Measurements from ENCODE around the gene OSBPL8.

DNA sequence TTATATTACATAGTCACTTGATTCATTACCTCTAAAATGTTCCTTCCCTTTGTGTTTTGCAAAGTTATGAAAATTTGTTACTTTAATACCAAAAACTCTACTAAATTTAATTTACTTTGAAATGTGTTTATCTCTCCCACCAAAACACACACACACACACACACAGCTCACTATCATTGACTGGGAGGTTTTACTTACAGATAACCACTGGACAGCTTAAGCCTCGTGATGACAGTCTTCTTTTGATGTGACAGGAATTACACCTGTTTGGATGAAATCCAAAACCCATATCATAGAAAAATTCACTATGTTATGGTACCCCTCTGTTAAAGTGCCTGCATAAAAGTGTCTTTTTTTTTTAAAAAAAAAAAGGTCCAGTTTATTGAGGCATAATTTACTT lies 227.0 kb downstream of the OSBPL8 start:
- TF ChIP-seq, protein P1, sequence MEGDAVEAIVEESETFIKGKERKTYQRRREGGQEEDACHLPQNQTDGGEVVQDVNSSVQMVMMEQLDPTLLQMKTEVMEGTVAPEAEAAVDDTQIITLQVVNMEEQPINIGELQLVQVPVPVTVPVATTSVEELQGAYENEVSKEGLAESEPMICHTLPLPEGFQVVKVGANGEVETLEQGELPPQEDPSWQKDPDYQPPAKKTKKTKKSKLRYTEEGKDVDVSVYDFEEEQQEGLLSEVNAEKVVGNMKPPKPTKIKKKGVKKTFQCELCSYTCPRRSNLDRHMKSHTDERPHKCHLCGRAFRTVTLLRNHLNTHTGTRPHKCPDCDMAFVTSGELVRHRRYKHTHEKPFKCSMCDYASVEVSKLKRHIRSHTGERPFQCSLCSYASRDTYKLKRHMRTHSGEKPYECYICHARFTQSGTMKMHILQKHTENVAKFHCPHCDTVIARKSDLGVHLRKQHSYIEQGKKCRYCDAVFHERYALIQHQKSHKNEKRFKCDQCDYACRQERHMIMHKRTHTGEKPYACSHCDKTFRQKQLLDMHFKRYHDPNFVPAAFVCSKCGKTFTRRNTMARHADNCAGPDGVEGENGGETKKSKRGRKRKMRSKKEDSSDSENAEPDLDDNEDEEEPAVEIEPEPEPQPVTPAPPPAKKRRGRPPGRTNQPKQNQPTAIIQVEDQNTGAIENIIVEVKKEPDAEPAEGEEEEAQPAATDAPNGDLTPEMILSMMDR (IDR thresholded peaks at IDR 0.05): no peak
- no peak for TF ChIP-seq POLR2A (IDR thresholded peaks at IDR 0.05)

Data from body of pancreas (tissue), 4 donors.